Liver (tissue), 3 donors: ENCODE data around the gene WRAP73.

ENCODE experiments used
- EGR1 ChIP-seq, 2 donors: IDR thresholded peaks; 2 replicates each; pipeline ENCODE4 v1.6.1; 2016 to 2018; ENCODE audit warnings: antibody characterized with exemption in 2 of 2, low read depth in 2 of 2
- FOXA1 ChIP-seq: IDR thresholded peaks from 2 replicates; pipeline ENCODE4 v1.6.1; 2016; ENCODE audit warnings: antibody characterized with exemption
- GABPA ChIP-seq, 2 donors: IDR thresholded peaks in 1 of 2; conservative IDR thresholded peaks in 1 of 2; 2 replicates each; pipeline ENCODE4 v1.6.1; 2016; ENCODE audit warnings: antibody characterized with exemption in 2 of 2, mild to moderate bottlenecking in 1 of 2, moderate library complexity in 1 of 2
- JUND ChIP-seq, 2 donors: IDR thresholded peaks; 2 replicates each; pipeline ENCODE4 v1.6.1; 2016; ENCODE audit warnings: antibody characterized with exemption in 2 of 2
- NR2F2 ChIP-seq: IDR thresholded peaks from 2 replicates; pipeline ENCODE4 v1.6.1; 2016; ENCODE audit warnings: antibody characterized with exemption
- RAD21 ChIP-seq, 2 donors: IDR thresholded peaks; 2 replicates each; pipeline ENCODE4 v1.6.1; 2016; ENCODE audit warnings: antibody characterized with exemption in 2 of 2, mild to moderate bottlenecking in 2 of 2
- SP1 ChIP-seq: IDR thresholded peaks from 2 replicates; pipeline ENCODE4 v1.6.1; 2018; ENCODE audit warnings: antibody characterized with exemption, mild to moderate bottlenecking
- TAF1 ChIP-seq: conservative IDR thresholded peaks from 2 replicates; pipeline ENCODE4 v1.6.1; 2016; ENCODE audit warnings: antibody characterized with exemption, mild to moderate bottlenecking
- YY1 ChIP-seq: IDR thresholded peaks from 2 replicates; pipeline ENCODE4 v1.6.1; 2016; ENCODE audit warnings: antibody characterized with exemption, mild to moderate bottlenecking
- TF ChIP-seq, protein P1 (sequence below): fragments of 150-350 bp; IDR thresholded peaks from 2 replicates; pipeline ENCODE4 v1.5.1; 2017; ENCODE audit warnings: improper control_type of control experiment, low read depth, low read length; ENCODE audit not compliant: missing input control
- TF ChIP-seq, protein P2 (sequence below): IDR thresholded peaks from 2 replicates; pipeline ENCODE4 v1.6.1; 2016; ENCODE audit warnings: antibody characterized with exemption
- TF ChIP-seq, protein P3 (sequence below): IDR thresholded peaks from 2 replicates; pipeline ENCODE4 v1.6.1; 2016; ENCODE audit warnings: antibody characterized with exemption, mild to moderate bottlenecking
- TF ChIP-seq, protein P4 (sequence below): IDR thresholded peaks from 2 replicates; pipeline ENCODE4 v1.6.1; 2016; ENCODE audit warnings: antibody characterized with exemption
- TF ChIP-seq, protein P5 (sequence below): IDR thresholded peaks from 2 replicates; pipeline ENCODE4 v1.6.1; 2016; ENCODE audit warnings: antibody characterized with exemption
- donor health status: healthy.
- donor health status: healthy.

DNA sequence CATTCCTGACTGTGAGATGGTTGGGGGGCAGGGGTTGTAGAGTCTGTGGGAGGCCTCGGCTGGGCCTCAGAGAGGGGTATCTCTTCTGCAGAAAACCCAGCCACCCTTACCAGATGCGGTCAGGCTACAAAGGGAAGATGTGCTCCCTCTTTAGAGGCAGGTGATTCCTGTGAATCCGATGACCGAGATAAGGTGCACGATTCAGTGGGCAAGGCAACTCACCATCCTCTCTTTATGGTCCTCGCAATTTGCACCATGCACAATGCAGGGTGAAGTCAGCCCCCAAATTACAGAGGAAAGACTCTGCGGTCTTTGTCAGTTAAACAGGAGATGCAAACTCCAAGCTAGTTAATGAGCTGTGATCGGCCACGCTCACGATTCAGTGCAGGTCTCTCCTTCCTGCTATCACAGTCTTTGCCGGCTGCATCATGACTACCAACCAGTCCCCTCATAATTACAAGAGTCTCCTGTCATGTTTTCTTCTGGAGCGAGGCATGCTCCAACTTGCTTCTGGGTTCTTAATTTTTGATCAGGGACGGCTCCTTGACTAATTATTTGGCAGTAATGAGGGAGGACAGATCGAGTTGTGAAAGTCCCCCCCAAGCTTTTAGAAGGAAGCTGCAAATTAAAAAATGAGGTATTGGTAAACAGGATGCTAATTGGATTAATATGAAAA lies 14.9 kb upstream of the WRAP73 start:
- TF ChIP-seq, protein P1, sequence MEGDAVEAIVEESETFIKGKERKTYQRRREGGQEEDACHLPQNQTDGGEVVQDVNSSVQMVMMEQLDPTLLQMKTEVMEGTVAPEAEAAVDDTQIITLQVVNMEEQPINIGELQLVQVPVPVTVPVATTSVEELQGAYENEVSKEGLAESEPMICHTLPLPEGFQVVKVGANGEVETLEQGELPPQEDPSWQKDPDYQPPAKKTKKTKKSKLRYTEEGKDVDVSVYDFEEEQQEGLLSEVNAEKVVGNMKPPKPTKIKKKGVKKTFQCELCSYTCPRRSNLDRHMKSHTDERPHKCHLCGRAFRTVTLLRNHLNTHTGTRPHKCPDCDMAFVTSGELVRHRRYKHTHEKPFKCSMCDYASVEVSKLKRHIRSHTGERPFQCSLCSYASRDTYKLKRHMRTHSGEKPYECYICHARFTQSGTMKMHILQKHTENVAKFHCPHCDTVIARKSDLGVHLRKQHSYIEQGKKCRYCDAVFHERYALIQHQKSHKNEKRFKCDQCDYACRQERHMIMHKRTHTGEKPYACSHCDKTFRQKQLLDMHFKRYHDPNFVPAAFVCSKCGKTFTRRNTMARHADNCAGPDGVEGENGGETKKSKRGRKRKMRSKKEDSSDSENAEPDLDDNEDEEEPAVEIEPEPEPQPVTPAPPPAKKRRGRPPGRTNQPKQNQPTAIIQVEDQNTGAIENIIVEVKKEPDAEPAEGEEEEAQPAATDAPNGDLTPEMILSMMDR, result no peak
- no peak for TF ChIP-seq NR2F2
- TF ChIP-seq, protein P2, sequence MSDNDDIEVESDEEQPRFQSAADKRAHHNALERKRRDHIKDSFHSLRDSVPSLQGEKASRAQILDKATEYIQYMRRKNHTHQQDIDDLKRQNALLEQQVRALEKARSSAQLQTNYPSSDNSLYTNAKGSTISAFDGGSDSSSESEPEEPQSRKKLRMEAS, result no peak
- TF ChIP-seq FOXA1, result no peak
- TF ChIP-seq GABPA (IDR thresholded peaks at IDR 0.05 in 1 of 2, conservative IDR thresholded peaks at IDR 0.05 in 1 of 2), result no peak
- TF ChIP-seq JUND (IDR thresholded peaks at IDR 0.05), result no peak
- TF ChIP-seq, protein P3, sequence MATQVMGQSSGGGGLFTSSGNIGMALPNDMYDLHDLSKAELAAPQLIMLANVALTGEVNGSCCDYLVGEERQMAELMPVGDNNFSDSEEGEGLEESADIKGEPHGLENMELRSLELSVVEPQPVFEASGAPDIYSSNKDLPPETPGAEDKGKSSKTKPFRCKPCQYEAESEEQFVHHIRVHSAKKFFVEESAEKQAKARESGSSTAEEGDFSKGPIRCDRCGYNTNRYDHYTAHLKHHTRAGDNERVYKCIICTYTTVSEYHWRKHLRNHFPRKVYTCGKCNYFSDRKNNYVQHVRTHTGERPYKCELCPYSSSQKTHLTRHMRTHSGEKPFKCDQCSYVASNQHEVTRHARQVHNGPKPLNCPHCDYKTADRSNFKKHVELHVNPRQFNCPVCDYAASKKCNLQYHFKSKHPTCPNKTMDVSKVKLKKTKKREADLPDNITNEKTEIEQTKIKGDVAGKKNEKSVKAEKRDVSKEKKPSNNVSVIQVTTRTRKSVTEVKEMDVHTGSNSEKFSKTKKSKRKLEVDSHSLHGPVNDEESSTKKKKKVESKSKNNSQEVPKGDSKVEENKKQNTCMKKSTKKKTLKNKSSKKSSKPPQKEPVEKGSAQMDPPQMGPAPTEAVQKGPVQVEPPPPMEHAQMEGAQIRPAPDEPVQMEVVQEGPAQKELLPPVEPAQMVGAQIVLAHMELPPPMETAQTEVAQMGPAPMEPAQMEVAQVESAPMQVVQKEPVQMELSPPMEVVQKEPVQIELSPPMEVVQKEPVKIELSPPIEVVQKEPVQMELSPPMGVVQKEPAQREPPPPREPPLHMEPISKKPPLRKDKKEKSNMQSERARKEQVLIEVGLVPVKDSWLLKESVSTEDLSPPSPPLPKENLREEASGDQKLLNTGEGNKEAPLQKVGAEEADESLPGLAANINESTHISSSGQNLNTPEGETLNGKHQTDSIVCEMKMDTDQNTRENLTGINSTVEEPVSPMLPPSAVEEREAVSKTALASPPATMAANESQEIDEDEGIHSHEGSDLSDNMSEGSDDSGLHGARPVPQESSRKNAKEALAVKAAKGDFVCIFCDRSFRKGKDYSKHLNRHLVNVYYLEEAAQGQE, result no peak
- TF ChIP-seq EGR1 (IDR thresholded peaks at IDR 0.05; ENCODE audit: low read depth in 2 of 2), result no peak
- no peak for TF ChIP-seq TAF1
- TF ChIP-seq RAD21 (IDR thresholded peaks at IDR 0.05), result no peak
- no peak for TF ChIP-seq SP1
- TF ChIP-seq, protein P4, sequence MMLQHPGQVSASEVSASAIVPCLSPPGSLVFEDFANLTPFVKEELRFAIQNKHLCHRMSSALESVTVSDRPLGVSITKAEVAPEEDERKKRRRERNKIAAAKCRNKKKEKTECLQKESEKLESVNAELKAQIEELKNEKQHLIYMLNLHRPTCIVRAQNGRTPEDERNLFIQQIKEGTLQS, result no peak
- TF ChIP-seq, protein P5, sequence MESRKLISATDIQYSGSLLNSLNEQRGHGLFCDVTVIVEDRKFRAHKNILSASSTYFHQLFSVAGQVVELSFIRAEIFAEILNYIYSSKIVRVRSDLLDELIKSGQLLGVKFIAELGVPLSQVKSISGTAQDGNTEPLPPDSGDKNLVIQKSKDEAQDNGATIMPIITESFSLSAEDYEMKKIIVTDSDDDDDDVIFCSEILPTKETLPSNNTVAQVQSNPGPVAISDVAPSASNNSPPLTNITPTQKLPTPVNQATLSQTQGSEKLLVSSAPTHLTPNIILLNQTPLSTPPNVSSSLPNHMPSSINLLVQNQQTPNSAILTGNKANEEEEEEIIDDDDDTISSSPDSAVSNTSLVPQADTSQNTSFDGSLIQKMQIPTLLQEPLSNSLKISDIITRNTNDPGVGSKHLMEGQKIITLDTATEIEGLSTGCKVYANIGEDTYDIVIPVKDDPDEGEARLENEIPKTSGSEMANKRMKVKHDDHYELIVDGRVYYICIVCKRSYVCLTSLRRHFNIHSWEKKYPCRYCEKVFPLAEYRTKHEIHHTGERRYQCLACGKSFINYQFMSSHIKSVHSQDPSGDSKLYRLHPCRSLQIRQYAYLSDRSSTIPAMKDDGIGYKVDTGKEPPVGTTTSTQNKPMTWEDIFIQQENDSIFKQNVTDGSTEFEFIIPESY, result no peak
- TF ChIP-seq YY1, result no peak
